ENCODE data around the gene CCNJ. TPM values are rescaled to one million over a fixed set of nuclear protein-coding genes. Genes with fewer than 3 reads are reported as not detected.

The CCNJ gene
- total RNA-seq, 1 experiment from 2014 or later: 25.6 TPM

GRCh38 chr10:96025566-96025965, 17.8 kb upstream of the CCNJ start:
- Histone ChIP-seq H3K36me3 (ENCODE audit: insufficient read depth, low read length, poor library complexity, severe bottlenecking) (no peaks in the 10 kb centered on the region), H3K4me1 (ENCODE audit: insufficient read depth, low read length, poor library complexity, severe bottlenecking) (no peaks in the 10 kb centered on the region), H3K27me3 (replicated peaks; ENCODE audit: insufficient read depth, low read depth, low read length, poor library complexity) (no peaks in the 10 kb centered on the region), H3K4me3 (ENCODE audit: low read depth, low read length, poor library complexity, severe bottlenecking) (no peak overlapping the region), H3K9me3 (ENCODE audit: low read depth, low read length, poor library complexity, severe bottlenecking) (no peaks in the 10 kb centered on the region), H3K27ac (ENCODE audit: low read depth, low read length, poor library complexity, severe bottlenecking) (no peak overlapping the region)
- BruUV-seq (replicated peaks): no TSS peak
- DNase-seq (ENCODE audit: low spot score): peak; percentile 25
- CTCF ChIA-PET: no interaction called here
- intact Hi-C loops (cut with micrococcal nuclease; ENCODE audit: unreplicated experiment): no loop called here
- no peak for TF ChIP-seq EZH2 (IDR thresholded peaks at IDR 0.05; ENCODE audit: borderline replicate concordance, low read depth, low read length, poor library complexity, severe bottlenecking)
- 0 out of 2 replicates have a peak, but pooled peaks have one; percentile 19 for TF ChIP-seq CTCF (conservative IDR thresholded peaks at IDR 0.05; ENCODE audit: low read depth, low read length)
- POLR2A ChIA-PET (ENCODE audit: low non-redundant PET): no interaction called here

- BruUV-seq (replicated peaks): no TSS peak
- Histone ChIP-seq H3K27ac (ENCODE audit: low read depth, low read length, poor library complexity, severe bottlenecking) (no peak overlapping the region), H3K36me3 (ENCODE audit: insufficient read depth, low read length, poor library complexity, severe bottlenecking) (no peaks in the 10 kb centered on the region), H3K27me3 (replicated peaks; ENCODE audit: insufficient read depth, low read depth, low read length, poor library complexity) (peaks cover 9% of the 10 kb centered on the region), H3K9me3 (ENCODE audit: low read depth, low read length, poor library complexity, severe bottlenecking) (no peaks in the 10 kb centered on the region), H3K4me3 (ENCODE audit: low read depth, low read length, poor library complexity, severe bottlenecking) (no peak overlapping the region), H3K4me1 (ENCODE audit: insufficient read depth, low read length, poor library complexity, severe bottlenecking) (no peaks in the 10 kb centered on the region)
- POLR2A ChIA-PET (ENCODE audit: low non-redundant PET): no interaction called here
- intact Hi-C loops (cut with micrococcal nuclease; ENCODE audit: unreplicated experiment): no loop called here
- CTCF ChIA-PET: no interaction called here
- DNase-seq (ENCODE audit: low spot score): no peak
- TF ChIP-seq EZH2 (IDR thresholded peaks at IDR 0.05; ENCODE audit: borderline replicate concordance, low read depth, low read length, poor library complexity, severe bottlenecking) (no peak), CTCF (conservative IDR thresholded peaks at IDR 0.05; ENCODE audit: low read depth, low read length) (no peak)
Observed at GRCh38 chr10:96034625-96035024, 8.8 kb upstream of the CCNJ start.

DNA sequence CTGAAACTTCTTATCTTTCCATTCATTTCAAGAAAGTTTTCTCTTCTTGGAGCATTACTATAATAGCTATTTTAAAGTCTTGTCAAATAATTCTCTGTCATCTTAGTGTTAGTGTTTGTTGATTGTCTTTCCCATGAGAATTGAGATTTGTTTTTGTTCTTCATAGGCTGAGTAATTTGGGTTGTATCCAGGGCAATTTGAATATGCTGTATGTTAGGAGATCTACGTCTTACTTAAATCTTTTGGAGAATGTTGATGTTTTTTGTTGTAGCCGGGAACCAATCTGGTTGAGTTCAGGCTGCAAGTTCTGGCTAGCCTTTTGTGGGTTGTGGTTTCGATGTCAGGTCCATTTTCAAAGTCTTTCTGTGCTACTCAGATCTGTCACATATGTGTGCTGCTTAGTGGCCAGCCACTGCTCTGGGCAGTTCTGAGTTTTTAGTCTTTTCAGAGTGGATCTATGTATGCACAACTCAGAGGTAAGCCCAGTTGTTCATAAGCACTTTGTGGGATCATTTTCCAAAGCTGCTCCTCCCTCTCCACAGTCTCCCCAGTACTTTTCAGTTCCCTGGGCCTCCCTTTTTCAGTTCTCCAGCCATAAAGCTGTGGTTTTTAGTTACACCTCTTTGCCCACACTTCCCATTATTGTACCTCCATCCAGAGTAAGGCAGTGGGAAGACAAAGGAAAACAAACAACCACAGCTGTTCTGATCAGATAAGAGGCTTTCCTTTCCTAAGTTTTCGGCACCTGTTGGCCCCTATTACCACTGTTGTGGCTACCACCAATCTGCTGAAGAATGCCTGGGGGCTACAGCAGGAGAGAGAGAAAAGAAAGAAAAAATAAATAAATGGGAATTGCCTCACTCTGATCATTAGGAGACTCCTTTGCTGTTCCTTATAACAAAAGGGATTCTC, 4.7 kb upstream of the CCNJ start:
- no peak overlapping the region for H3K4me3 ChIP-seq (ENCODE audit: low read depth, low read length, poor library complexity, severe bottlenecking)
- H3K27me3 ChIP-seq (replicated peaks; ENCODE audit: insufficient read depth, low read depth, low read length, poor library complexity): peaks cover 4% of the 10 kb centered on the region
- ChIA-PET POLR2A (ENCODE audit: low non-redundant PET) (no interaction called here), CTCF (no interaction called here)
- no peak overlapping the region for H3K27ac ChIP-seq (ENCODE audit: low read depth, low read length, poor library complexity, severe bottlenecking)
- BruUV-seq (replicated peaks): no TSS peak
- no peak for TF ChIP-seq CTCF (conservative IDR thresholded peaks at IDR 0.05; ENCODE audit: low read depth, low read length)
- TF ChIP-seq EZH2 (IDR thresholded peaks at IDR 0.05; ENCODE audit: borderline replicate concordance, low read depth, low read length, poor library complexity, severe bottlenecking): no peak
- H3K4me1 ChIP-seq (ENCODE audit: insufficient read depth, low read length, poor library complexity, severe bottlenecking): peaks cover 6% of the 10 kb centered on the region
- no peaks in the 10 kb centered on the region for H3K9me3 ChIP-seq (ENCODE audit: low read depth, low read length, poor library complexity, severe bottlenecking)
- no peaks in the 10 kb centered on the region for H3K36me3 ChIP-seq (ENCODE audit: insufficient read depth, low read length, poor library complexity, severe bottlenecking)
- intact Hi-C loops (cut with micrococcal nuclease; ENCODE audit: unreplicated experiment): no loop called here
- DNase-seq (ENCODE audit: low spot score): no peak

Data from A673 (cell line).